Testis (tissue), 2 donors: ENCODE measurements around the gene CFAP57.

Experiments used
- POLR2A ChIP-seq: fragments of 450-650 bp; IDR thresholded peaks from one replicate; pipeline ENCODE4 v1.6.1; 2017; ENCODE audit warnings: antibody characterized with exemption, mild to moderate bottlenecking, moderate library complexity
- TF ChIP-seq, protein P1 (sequence below), 3 experiments: fragments of 450-650 bp in 2 of 3; fragments of 200-600 bp in 1 of 3; sonication (generic) in 1 of 3; IDR thresholded peaks; one replicate each; pipeline ENCODE4 v1.5.1; 2016 to 2019; ENCODE audit warnings: antibody characterized with exemption in 3 of 3, mild to moderate bottlenecking in 2 of 3, moderate library complexity in 1 of 3

- no peak for TF ChIP-seq POLR2A
- TF ChIP-seq, protein P1, sequence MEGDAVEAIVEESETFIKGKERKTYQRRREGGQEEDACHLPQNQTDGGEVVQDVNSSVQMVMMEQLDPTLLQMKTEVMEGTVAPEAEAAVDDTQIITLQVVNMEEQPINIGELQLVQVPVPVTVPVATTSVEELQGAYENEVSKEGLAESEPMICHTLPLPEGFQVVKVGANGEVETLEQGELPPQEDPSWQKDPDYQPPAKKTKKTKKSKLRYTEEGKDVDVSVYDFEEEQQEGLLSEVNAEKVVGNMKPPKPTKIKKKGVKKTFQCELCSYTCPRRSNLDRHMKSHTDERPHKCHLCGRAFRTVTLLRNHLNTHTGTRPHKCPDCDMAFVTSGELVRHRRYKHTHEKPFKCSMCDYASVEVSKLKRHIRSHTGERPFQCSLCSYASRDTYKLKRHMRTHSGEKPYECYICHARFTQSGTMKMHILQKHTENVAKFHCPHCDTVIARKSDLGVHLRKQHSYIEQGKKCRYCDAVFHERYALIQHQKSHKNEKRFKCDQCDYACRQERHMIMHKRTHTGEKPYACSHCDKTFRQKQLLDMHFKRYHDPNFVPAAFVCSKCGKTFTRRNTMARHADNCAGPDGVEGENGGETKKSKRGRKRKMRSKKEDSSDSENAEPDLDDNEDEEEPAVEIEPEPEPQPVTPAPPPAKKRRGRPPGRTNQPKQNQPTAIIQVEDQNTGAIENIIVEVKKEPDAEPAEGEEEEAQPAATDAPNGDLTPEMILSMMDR (IDR thresholded peaks at IDR 0.05), result no peak
Measured at GRCh38 chr1:43292679-43293078, 120.5 kb downstream of the CFAP57 start.
